CD14-positive monocyte (primary cell): ENCODE results near the gene ZXDC. TPM values are rescaled to one million over a fixed set of nuclear protein-coding genes. Genes with fewer than 3 reads are reported as not detected.

Experiments
- DNase-seq, 3 donors: peaks; one replicate each; pipeline ENCODE4 v3.0.0-alpha.2; 2011 to 2022
- H2AFZ ChIP-seq: 2 replicates; pipeline ENCODE4 v1.6.0; 2012; ENCODE audit warnings: mild to moderate bottlenecking, low read depth, low read length, inconsistent platforms; ENCODE audit not compliant: insufficient read depth, poor library complexity, severe bottlenecking
- H3K27ac ChIP-seq, 2 donors: 1 replicate in 1 of 2; 2 replicates in 1 of 2; pipeline ENCODE4 v1.5.1; 2012 to 2013; ENCODE audit warnings: low read length in 2 of 2, control low read depth in 1 of 2, inconsistent platforms in 1 of 2, low read depth in 1 of 2, mild to moderate bottlenecking in 1 of 2
- H3K27me3 ChIP-seq, 2 donors: one replicate each; pipeline versions ENCODE4 v1.6.0 to v1.6.1; 2011 to 2013; ENCODE audit warnings: low read length in 2 of 2; ENCODE audit not compliant: control insufficient read depth in 2 of 2, insufficient read depth in 2 of 2
- H3K36me3 ChIP-seq, 2 donors: replicated peaks in 1 of 2; 1 replicate in 1 of 2; 2 replicates in 1 of 2; pipeline versions ENCODE4 v1.5.1 to v1.6.1; 2012 to 2013; ENCODE audit warnings: low read length in 2 of 2, control low read depth in 1 of 2, inconsistent platforms in 1 of 2, mild to moderate bottlenecking in 1 of 2; ENCODE audit not compliant: insufficient read depth in 2 of 2, control insufficient read depth in 1 of 2
- H3K4me1 ChIP-seq, 2 donors: 1 replicate in 1 of 2; 2 replicates in 1 of 2; pipeline versions ENCODE4 v1.5.1 to v1.6.1; 2012 to 2013; ENCODE audit warnings: low read length in 2 of 2, control low read depth in 1 of 2, inconsistent platforms in 1 of 2, mild to moderate bottlenecking in 1 of 2, moderate library complexity in 1 of 2; ENCODE audit not compliant: insufficient read depth in 2 of 2, control insufficient read depth in 1 of 2
- H3K4me2 ChIP-seq: replicated peaks from 2 replicates; pipeline ENCODE3; 2012; ENCODE audit warnings: low read length, moderate library complexity, mild to moderate bottlenecking; ENCODE audit not compliant: poor library complexity, severe bottlenecking; ENCODE audit errors: extremely low read depth
- H3K4me3 ChIP-seq, 3 experiments: fragments of 200-600 bp in 1 of 3; sonication (generic) in 1 of 3; replicated peaks in 1 of 3; 1 replicate in 2 of 3; 2 replicates in 1 of 3; pipeline ENCODE4 v1.5.1; 2011 to 2013; ENCODE audit warnings: low read length in 3 of 3, mild to moderate bottlenecking in 3 of 3, control low read depth in 2 of 3, low read depth in 2 of 3, inconsistent platforms in 1 of 3, moderate library complexity in 1 of 3
- H3K79me2 ChIP-seq: 2 replicates; pipeline ENCODE4 v1.6.0; 2012; ENCODE audit warnings: mild to moderate bottlenecking, control low read depth, inconsistent platforms, low read length, moderate library complexity; ENCODE audit not compliant: insufficient read depth
- H3K9ac ChIP-seq: 2 replicates; pipeline ENCODE4 v1.6.0; 2017; ENCODE audit warnings: low read length, mild to moderate bottlenecking; ENCODE audit not compliant: insufficient read depth, poor library complexity, severe bottlenecking
- H3K9me3 ChIP-seq, 2 donors: replicated peaks in 1 of 2; 1 replicate in 1 of 2; 2 replicates in 1 of 2; pipeline versions ENCODE4 v1.5.1 to v1.6.1; 2012 to 2013; ENCODE audit warnings: low read length in 2 of 2, control low read depth in 1 of 2; ENCODE audit not compliant: control insufficient read depth in 1 of 2, insufficient read depth in 1 of 2
- H4K20me1 ChIP-seq: 2 replicates; pipeline ENCODE4 v1.6.0; 2012; ENCODE audit warnings: mild to moderate bottlenecking, low read length, control low read depth, moderate library complexity; ENCODE audit not compliant: insufficient read depth
- H3K27ac Mint-ChIP-seq, 7 donors: one replicate each; pipeline ENCODE4 v1.8.0; 2020; ENCODE audit warnings: mild to moderate bottlenecking in 7 of 7, mixed read lengths in 7 of 7, moderate library complexity in 6 of 7, inconsistent platforms in 2 of 7
- H3K27me3 Mint-ChIP-seq, 3 donors: one replicate each; pipeline ENCODE4 v1.8.0; 2021 to 2022; ENCODE audit warnings: low read depth in 3 of 3, mild to moderate bottlenecking in 3 of 3, mixed read lengths in 3 of 3, moderate library complexity in 3 of 3, inconsistent platforms in 1 of 3
- H3K36me3 Mint-ChIP-seq, 2 donors: one replicate each; pipeline ENCODE4 v1.8.0; 2020; ENCODE audit warnings: mixed read lengths in 2 of 2, inconsistent platforms in 1 of 2, mild to moderate bottlenecking in 1 of 2
- H3K4me1 Mint-ChIP-seq: one replicate; pipeline ENCODE4 v1.8.0; 2020; ENCODE audit warnings: mild to moderate bottlenecking, mixed read lengths
- H3K4me3 Mint-ChIP-seq, 2 donors: one replicate each; pipeline ENCODE4 v1.8.0; 2020; ENCODE audit warnings: mild to moderate bottlenecking in 2 of 2, mixed read lengths in 2 of 2, moderate library complexity in 1 of 2
- H3K9me3 Mint-ChIP-seq, 7 donors: one replicate each; pipeline ENCODE4 v1.8.0; 2020 to 2022; ENCODE audit warnings: mixed read lengths in 7 of 7, mild to moderate bottlenecking in 6 of 7, moderate library complexity in 6 of 7, inconsistent platforms in 2 of 7
- CTCF ChIP-seq: fragments of 200-600 bp; IDR thresholded peaks from one replicate; pipeline ENCODE4 v1.8.0; 2022; ENCODE audit warnings: antibody characterized with exemption, mild to moderate bottlenecking
- WGBS: methylation state at CpG from one replicate; pipeline ENCODE4 v1.1.5; 2013; ENCODE audit warnings: missing lambda C conversion rate; ENCODE audit not compliant: insufficient coverage; 5-methylcytosine and 5-hydroxymethylcytosine counted together
- intact Hi-C, 2 donors: fragments of 100-400 bp; cut with micrococcal nuclease; formaldehyde crosslinking; loops; one replicate each; pipeline versions ENCODE4 v1.15.0 to v1.15.1; 2023
- polyA plus RNA-seq, 3 donors: library from polyadenylated mRNA; depleted of rRNA in 1 of 3; unstranded in 2 of 3; stranded (reverse) in 1 of 3; fragments of 300-500 nt in 2 of 3; fragments of >200 nt in 1 of 3; fragmentation: Illumina TruSeq in 2 of 3; gene quantifications; 1 replicate in 2 of 3; 2 replicates in 1 of 3; pipeline ENCODE4 v1.2.3, GENCODE V29; 2012 to 2021

The ZXDC gene
- polyA plus RNA-seq, 3 donors, result 6.3 to 44.8 (median 9.7) TPM

GRCh38 chr3:126512026-126512425 lies 36.3 kb upstream of the ZXDC start:
- WGBS, result 67% methylated on average over 3 of the region's 7 CpGs
- intact Hi-C loops, result no loop called here
- Mint-ChIP-seq H3K4me1 (no peaks in the 10 kb centered on the region), H3K27ac (peak overlapping the region in 1 of 7 donors; percentile 9), H3K9me3 (no peaks in the 10 kb centered on the region), H3K4me3 (no peak overlapping the region), H3K36me3 (no peaks in the 10 kb centered on the region), H3K27me3 (peaks cover 0 to 2% (median 0%) of the 10 kb centered on the region in 3 donors)
- H3K36me3 ChIP-seq, result no peaks in the 10 kb centered on the region
- no peak for DNase-seq
- H3K79me2 ChIP-seq, result no peaks in the 10 kb centered on the region
- H3K4me3 ChIP-seq, result no peak overlapping the region
- no peak overlapping the region for H2AFZ ChIP-seq
- no peaks in the 10 kb centered on the region for H3K27me3 ChIP-seq
- H3K9me3 ChIP-seq, result no peaks in the 10 kb centered on the region
- no peak overlapping the region for H3K4me2 ChIP-seq
- H3K4me1 ChIP-seq, result no peaks in the 10 kb centered on the region
- no peak overlapping the region for H3K9ac ChIP-seq
- no peak for TF ChIP-seq CTCF
- no peak overlapping the region for H3K27ac ChIP-seq
- no peaks in the 10 kb centered on the region for H4K20me1 ChIP-seq

- intact Hi-C loops, result no loop called here
- H3K4me2 ChIP-seq, result no peak overlapping the region
- H3K4me1 ChIP-seq, result no peaks in the 10 kb centered on the region
- WGBS, result 94% methylated on average over 4 of the region's 7 CpGs
- Mint-ChIP-seq H3K27ac (no peak overlapping the region), H3K36me3 (no peaks in the 10 kb centered on the region), H3K4me3 (no peak overlapping the region), H3K27me3 (peaks cover 0 to 2% (median 0%) of the 10 kb centered on the region in 3 donors), H3K4me1 (no peaks in the 10 kb centered on the region), H3K9me3 (no peaks in the 10 kb centered on the region)
- no peak for TF ChIP-seq CTCF
- no peak overlapping the region for H3K9ac ChIP-seq
- no peaks in the 10 kb centered on the region for H4K20me1 ChIP-seq
- no peaks in the 10 kb centered on the region for H3K79me2 ChIP-seq
- H3K36me3 ChIP-seq, result no peaks in the 10 kb centered on the region
- H3K9me3 ChIP-seq, result no peaks in the 10 kb centered on the region
- no peak overlapping the region for H2AFZ ChIP-seq
- no peaks in the 10 kb centered on the region for H3K27me3 ChIP-seq
- no peak overlapping the region for H3K4me3 ChIP-seq
- no peak for DNase-seq
- no peak overlapping the region for H3K27ac ChIP-seq
Observed at GRCh38 chr3:126511291-126511690, 35.6 kb upstream of the ZXDC start.
